EL (cell line): ENCODE results near the gene NFE2L3.
"Not testable (repeated sequence)": the region's sequence is repeated elsewhere in the genome, so short reads cannot be mapped to it uniquely, and the experiment has no call there.

ENCODE experiments used
- DNase-seq: peaks from one replicate; pipeline ENCODE4 v3.0.0-alpha.2; 2016

Gene NFE2L3

DNA sequence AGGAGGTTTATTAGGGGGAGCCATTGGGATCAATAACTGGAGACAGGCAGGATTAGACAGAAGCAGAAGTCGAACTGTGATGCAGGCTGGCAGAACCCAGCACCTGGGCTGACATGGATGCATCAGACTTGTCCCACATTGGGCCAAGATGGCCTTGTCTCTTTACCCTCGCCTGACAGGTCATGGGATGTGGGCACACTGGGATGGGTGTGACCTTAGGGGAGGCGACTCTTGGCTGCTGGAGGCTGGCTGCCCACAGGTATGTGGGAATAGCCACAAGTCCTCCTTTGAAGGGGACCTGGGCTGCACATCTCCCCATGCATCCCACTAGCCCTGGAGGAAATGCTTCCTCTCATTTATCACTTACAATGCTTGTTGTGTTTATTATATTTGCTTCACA is 17.3 kb downstream of the NFE2L3 start:
- DNase-seq, result no peak

DNA sequence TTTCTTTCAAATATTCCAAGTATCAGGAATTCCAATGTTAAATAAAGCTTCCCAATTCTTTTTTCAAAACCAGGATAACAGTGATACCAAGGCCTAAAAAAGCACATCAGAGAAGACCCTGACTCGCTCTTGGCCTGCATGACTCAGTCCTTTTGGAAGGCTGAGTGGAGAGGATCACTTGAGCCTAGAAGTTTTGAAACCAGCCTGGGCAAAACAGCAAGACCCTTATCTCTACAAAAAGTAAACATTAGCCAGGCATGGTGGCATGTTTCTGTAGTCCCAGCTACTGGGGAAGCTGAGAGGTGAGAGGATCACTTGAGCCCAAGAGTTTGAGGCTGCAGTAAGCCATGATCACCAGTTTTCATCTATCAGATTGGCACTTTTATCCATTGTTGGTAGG is 18.7 kb downstream of the NFE2L3 start:
- no peak for DNase-seq

DNA sequence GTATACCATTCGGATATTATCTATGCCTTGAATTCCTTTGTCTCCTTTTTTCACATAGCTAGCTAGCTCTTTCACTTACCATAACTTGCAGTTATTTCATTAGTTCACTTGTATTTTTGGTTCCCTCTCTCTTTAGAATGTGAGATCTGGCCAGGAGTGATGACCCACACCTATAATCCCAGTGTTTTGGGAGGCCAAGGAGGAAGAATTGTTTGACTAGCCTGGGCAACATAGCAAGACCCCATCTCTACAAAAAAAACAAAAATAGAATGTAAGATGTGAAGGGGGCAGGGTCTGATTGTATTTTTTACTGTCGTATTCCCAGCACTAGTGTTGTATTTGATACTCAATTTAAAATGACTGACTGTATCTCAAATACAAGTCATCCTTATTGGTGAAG is 19.6 kb downstream of the NFE2L3 start:
- no peak for DNase-seq

DNA sequence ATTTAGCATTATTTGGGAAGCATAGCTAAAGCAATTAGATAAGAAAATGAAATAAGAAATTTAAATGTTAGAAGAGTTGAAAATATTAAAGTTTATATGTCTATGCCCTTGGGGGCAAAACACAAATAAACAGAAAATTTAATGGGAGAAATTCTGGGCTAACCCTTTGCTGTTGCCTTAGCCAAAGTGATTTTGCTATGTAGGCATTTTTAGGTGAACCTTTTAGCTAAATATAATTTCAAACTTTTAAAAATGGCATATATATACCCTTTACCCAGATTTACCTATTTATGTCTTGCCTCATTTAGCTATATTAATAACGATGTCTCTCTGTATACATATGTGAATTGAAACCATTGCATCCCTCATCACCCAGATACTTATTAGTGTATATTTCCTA is 20.1 kb downstream of the NFE2L3 start:
- DNase-seq, result no peak

DNA sequence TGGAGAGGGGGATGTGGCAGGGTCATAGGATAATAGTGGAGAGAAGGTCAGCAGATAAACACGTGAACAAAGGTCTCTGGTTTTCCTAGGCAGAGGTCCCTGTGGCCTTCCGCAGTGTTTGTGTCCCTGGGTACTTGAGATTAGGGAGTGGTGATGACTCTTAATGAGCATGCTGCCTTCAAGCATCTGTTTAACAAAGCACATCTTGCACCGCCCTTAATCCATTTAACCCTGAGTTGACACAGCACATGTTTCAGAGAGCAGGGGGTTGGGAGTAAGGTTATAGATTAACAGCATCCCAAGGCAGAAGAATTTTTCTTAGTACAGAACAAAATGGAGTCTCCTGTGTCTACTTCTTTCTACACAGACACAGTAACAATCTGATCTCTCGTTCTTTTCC is 23.9 kb downstream of the NFE2L3 start:
- not testable (repeated sequence) for DNase-seq

DNA sequence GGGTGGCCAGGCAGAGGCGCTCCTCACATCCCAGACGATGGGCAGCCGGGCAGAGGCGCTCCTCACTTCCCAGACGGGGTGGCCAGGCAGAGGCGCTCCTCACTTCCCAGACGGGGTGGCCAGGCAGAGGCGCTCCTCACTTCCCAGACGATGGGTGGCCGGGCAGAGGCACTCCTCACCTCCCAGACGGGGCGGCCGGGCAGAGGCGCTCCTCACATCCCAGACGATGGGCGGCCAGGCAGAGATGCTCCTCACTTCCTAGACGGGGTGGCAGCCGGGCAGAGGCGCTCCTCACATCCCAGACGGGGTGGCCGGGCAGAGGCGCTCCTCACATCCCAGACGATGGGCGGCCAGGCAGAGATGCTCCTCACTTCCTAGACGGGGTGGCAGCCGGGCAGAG is 24.7 kb downstream of the NFE2L3 start:
- not testable (repeated sequence) for DNase-seq

DNA sequence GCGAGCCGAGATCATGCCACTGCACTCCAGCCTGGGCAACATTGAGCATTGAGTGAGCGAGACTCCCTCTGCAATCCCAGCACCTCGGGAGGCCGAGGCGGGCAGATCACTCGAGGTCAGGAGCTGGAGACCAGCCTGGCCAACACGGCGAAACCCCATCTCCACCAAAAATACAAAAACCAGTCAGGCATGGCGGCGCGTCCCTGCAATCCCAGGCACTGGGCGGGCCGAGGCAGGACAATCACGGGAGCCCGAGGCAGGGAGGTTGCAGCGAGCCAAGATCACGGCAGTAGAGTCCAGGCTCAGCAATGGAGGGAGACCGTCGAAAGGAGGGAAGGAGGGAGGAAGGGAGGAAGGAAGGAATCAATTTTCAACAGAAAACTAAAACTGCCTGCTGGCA is 25.3 kb downstream of the NFE2L3 start:
- DNase-seq, result not testable (repeated sequence)

DNA sequence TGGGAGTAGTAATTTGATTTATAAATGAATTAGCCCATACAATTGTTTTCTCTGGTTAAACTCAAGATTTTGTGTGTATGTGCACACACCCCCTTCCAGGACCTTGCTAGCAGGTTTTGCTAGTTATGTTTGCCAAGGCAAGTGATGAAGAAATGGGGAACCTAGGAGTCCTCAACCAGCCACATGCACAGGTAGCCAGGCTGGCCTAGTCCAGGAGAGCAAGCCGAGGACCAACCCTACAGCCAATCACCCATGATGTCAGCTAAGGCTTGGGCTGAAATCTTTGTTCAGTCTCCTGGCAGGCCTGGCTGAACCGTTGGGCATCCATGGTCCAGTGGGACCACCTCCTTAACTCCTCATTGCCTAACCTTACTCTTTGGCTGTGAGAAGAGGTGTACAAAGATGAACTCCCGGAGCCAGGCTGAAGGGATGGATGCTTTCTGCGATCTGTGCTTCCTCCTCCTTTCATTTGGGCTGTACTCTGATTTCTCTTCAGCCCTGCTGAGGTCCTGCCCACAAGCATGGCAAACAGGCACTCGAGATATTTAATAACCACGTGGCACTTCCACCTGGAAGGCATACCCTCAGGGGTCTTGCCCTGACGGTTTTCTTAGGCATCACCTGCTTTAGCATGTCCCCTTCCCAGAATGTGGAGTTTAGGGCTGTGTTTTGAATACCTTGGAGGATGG is 26.4 kb downstream of the NFE2L3 start:
- DNase-seq, result no peak

DNA sequence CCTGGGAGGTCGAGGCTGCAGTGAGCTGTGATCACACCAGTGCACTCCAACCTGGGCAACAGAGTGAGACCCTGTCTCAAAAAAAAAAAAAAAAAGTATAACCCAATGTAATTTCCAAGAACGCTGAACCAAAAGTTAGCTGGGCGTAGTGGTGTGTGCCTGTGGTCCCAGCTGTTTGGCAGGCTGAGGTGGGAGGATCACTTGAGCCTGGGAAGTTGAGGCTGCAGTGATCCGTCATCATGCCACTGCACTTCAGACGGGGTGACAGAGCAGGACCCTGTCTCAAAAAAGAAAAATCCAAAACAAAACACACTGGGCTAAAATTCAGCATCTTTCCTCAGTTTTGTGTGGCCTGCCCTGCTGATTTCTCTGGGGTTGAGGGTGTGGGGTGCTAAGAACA is 27.4 kb downstream of the NFE2L3 start:
- no peak for DNase-seq

DNA sequence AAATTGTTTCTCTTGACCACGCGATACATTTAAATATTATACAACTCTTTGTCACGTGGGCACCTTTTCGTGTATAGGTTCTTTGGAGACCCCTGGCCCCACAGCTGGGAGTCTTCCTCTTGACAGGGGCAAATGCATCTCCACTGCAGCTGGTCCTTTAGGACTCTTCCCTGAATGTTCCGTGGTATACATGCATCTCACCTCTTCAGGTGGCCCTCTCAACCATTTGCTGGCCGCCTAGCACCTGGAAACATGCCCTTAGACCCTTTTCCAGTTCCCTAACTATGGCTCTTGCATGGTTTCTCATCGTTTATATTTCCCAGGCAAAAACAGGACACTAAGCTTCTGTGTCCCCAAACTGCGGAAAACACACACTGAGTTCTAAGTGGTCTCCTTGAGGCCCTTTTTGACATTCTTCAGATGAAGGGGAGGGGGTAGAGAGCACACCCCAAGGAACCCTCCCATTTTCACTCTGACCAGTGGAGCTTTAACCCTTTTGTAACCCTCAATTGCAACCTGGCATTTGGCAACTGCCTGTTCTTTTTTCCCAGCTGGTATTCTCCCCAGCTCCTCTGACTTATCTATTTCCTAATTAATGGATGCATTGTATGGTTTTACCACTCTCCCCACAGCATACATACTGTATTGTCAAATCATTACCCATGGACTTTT is 28.0 kb downstream of the NFE2L3 start:
- DNase-seq, result no peak

DNA sequence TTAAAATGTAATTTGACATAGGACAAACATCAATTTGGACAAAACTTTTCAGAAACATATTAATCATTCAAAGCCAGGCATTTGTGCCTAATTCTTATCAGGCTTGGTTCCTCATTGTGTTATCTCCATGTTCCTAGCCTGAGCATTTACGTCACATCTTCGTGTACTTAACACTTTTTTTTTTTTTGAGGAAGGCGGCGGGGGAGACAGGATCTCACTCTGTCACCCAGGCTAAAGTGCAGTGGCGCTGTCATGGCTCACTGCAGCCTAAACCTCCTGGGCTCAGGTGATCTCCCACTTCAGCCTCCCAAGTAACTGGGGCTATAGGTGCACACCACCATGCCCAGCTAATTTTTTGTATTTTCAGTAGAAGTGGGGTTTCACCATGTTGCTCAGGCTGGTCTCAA is 28.8 kb downstream of the NFE2L3 start:
- DNase-seq, result no peak

DNA sequence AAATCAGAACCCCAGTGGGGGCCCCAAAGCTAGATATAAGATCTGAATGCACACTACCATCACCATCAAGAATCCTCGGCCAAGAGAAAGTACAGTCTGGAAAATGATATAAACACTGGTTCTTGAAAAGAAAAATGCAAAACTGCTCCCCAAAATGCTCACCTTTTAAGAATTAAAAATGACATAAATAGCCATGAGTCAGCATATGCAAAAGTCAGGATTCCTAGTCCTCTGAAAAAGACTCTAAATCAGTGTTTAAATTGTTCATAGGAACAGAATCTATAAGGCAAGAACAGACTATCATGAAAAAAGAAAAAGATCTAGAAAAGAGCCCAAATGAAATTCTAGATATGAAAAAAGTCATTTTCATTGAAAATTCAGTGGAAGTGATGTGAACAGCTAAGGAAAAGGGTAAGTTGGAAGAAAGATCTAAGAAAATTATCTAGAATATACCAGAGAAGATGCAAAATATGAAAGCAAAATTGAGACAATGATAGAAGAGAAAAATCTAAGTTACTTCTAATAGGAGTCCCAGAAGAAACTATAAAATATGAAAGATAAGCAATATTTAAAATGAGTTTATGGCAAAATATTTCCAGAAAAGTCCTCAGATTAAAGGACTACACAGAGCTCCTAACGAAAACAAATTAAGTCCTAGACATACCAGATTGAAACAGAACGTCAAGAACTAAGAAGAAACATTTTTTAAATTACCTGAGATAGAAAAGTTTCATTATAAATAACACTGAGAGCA is 29.7 kb downstream of the NFE2L3 start:
- no peak for DNase-seq

DNA sequence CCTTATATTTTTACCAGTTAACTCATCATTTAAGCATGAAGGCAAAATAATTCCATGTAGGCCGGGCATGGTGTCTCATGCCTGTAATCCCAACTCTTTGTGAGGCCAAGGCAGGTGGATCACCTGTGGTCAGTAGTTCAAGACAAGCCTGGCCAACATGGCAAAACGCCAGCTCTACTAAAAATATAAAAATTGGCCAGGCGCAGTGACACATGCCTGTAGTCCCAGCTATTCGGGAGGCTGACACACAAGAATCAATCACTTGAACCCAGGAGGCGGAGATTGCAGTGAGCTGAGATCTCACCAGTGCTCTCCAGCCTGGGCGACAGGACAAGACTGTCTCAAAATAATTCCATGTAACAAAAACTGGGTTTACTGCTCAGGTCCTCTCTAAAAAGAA is 30.3 kb downstream of the NFE2L3 start:
- DNase-seq, result no peak

DNA sequence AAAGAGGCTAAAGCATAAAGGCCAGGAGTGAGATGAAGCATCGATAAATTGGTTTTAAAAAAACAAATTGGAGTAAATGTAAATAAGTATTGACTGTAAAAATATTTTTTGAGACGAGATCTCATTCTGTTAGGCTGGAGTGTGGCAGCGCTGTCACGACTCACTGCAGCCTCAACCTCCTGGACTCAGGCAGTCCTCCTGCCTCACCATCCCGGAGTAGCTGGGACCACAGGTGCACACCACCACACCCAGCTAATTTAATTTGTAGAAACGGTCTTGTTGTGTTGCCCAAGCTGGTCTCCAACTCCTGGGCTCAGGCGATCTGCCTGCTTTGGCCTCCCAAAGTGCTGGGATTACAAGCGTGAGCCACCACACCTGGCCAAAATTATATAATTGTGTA is 30.7 kb downstream of the NFE2L3 start:
- no peak for DNase-seq

DNA sequence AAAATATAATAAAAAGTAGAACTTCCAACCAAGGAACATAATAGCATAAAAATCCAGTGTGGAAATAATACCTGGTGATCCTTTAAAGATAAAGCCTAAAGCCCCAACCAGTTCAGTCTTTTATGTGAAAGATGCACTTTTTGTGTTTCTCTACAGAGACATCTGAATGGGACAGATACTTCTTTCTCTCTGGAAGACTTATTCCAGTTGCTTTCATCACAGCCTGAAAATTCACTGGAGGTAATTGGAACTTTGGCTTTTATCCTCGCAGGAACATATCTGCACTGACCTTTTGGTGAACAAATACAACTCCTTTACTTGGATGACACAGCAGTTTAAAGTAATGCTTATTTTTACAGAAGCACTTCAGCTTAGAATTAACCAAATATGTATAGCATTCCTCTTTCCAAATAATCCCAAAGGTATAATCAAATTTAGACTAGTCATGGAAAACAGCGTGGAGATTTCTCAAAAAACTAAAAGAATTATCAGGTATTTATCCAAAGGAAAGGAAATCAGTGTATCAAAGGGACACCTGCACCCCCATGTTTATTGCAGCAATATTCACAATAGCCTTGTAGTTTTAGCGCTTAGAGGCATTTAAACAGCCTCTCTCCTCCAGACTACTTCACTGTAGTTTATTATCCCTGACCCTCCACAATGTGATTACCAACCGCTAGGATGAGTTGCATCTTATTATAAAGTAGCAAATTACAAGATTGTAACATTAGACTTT is 31.7 kb downstream of the NFE2L3 start:
- no peak for DNase-seq

DNA sequence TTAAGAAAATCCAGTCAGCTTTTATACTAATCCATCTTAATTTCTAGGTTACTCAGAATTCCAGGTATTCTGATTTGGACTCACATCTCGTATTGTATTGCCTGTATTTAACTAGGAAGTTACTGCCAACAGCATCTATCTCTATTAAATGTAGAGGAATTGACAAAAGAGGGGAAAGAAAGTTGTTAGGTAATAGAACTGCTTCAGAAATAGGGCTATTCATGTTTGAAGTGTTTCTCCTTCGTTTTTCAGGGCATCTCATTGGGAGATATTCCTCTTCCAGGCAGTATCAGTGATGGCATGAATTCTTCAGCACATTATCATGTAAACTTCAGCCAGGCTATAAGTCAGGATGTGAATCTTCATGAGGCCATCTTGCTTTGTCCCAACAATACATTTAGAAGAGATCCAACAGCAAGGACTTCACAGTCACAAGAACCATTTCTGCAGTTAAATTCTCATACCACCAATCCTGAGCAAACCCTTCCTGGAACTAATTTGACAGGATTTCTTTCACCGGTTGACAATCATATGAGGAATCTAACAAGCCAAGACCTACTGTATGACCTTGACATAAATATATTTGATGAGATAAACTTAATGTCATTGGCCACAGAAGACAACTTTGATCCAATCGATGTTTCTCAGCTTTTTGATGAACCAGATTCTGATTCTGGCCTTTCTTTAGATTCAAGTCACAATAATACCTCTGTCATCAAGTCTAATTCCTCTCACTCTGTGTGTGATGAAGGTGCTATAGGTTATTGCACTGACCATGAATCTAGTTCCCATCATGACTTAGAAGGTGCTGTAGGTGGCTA is 32.5 kb downstream of the NFE2L3 start:
- not testable (repeated sequence) for DNase-seq

DNA sequence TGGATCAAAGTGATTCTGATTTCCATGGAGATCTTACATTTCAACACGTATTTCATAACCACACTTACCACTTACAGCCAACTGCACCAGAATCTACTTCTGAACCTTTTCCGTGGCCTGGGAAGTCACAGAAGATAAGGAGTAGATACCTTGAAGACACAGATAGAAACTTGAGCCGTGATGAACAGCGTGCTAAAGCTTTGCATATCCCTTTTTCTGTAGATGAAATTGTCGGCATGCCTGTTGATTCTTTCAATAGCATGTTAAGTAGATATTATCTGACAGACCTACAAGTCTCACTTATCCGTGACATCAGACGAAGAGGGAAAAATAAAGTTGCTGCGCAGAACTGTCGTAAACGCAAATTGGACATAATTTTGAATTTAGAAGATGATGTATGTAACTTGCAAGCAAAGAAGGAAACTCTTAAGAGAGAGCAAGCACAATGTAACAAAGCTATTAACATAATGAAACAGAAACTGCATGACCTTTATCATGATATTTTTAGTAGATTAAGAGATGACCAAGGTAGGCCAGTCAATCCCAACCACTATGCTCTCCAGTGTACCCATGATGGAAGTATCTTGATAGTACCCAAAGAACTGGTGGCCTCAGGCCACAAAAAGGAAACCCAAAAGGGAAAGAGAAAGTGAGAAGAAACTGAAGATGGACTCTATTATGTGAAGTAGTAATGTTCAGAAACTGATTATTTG is 33.3 kb downstream of the NFE2L3 start:
- no peak for DNase-seq

DNA sequence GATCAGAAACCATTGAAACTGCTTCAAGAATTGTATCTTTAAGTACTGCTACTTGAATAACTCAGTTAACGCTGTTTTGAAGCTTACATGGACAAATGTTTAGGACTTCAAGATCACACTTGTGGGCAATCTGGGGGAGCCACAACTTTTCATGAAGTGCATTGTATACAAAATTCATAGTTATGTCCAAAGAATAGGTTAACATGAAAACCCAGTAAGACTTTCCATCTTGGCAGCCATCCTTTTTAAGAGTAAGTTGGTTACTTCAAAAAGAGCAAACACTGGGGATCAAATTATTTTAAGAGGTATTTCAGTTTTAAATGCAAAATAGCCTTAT is 33.8 kb downstream of the NFE2L3 start:
- DNase-seq, result no peak

DNA sequence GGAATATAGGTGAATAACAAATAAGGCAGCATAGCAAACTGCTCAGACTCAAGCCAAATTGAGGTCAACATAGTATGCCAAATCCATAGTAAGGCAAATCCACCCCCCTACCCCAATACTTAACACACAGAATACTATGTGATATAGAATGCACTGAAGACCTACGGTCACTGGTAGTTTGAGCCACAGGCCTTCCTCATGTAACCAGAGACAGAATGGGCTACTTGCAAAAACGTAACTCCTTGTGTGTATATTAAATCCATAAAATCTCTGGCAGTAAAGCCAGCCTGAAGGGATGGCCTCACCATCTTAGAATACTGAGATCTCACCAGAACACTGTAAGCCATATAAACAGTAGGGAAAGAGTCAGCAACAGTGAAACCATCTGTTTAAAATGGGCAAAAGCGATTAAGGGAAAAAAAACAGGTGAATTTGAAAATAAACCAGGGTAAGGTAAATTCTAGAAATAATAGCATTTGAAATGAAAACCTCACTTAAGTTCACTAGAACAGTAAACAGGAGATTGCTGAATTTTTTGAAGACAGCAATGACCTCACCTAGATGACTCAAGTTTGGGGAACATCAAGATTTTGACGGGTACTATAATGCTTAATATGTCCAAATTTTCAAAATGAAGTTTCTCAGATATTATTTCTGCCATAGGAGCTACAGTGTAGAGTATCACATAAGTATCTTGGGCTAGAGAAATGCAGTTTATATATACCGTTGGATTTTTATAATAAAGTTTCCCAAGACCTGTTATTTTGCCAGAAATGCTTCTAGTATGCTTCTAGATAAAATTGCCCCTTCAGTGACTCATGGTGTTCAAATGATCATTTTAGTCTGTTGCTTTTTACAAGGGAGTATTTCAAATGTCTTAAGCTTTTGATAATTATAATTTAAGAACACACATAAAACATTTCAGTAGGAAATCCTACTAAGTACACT is 34.6 kb downstream of the NFE2L3 start:
- no peak for DNase-seq

DNA sequence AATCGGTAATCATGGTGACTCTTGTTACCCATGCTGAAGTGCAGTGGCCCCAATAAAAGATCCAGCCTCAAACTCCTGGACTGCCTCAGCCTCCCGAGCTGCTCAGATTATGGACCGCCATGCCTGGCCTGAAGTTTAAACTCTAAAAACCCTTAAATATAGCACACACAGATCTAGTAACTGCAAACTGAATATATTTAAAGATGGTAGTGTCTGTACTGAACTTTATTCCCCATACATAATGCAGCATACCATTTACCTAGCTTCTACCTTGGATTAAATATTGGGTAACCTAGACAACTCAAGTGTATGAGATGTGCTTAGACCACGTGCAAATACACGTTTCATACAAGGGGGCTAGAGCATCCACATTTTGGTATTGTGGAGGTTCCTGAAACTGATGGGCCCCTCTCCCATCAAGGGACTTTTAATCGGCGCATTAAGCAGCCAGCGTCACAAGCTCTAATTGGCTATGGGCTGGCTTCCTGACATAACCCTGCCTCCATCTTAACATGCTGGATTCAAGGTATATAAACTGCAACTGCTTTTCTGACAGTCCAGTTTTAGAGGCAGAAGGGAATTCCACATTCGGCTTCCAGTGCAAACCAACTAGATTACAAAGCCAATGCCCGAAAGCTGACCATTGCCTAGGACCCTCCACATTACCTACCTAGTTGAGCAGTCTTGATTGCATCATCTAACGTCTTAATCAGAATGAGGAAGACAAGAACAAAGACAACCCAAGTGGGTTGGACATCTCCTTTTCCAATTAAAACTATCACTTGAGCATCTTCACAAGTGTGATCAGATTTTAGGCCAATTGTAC is 35.6 kb downstream of the NFE2L3 start:
- peak; percentile 39 for DNase-seq
